RKO (cell line): ENCODE measurements around the gene DNAJC2.

Experiments used
- DNase-seq: peaks from one replicate; pipeline ENCODE4 v3.0.0-alpha.2; 2016; ENCODE audit warnings: low spot score

Gene DNAJC2

GRCh38 chr7:103344453-103345149 lies at the start of gene DNAJC2:
DNAJC2 (minus strand) TSS chr7:103344767; CDS start chr7:103344622, 145 bp downstream.
- DNase-seq: peak; percentile 98

- DNase-seq: no peak
Measured at GRCh38 chr7:103391976-103392375, 47.4 kb upstream of the DNAJC2 start.

- DNase-seq: no peak
Measured at GRCh38 chr7:103391150-103391549, 46.6 kb upstream of the DNAJC2 start.

- no peak for DNase-seq
Measured at GRCh38 chr7:103389263-103389662, 44.7 kb upstream of the DNAJC2 start.

- DNase-seq: no peak
Measured at GRCh38 chr7:103388469-103389140, 44.0 kb upstream of the DNAJC2 start.

GRCh38 chr7:103387242-103387641 lies 42.7 kb upstream of the DNAJC2 start:
- DNase-seq: no peak

GRCh38 chr7:103382032-103382402 lies 37.5 kb upstream of the DNAJC2 start:
- no peak for DNase-seq

- DNase-seq: no peak
Measured at GRCh38 chr7:103381280-103382031, 36.9 kb upstream of the DNAJC2 start.

GRCh38 chr7:103380395-103381191 lies 36.0 kb upstream of the DNAJC2 start:
- DNase-seq: no peak

GRCh38 chr7:103379270-103379975 lies 34.9 kb upstream of the DNAJC2 start:
- no peak for DNase-seq

- DNase-seq: no peak
Measured at GRCh38 chr7:103373866-103374643, 29.5 kb upstream of the DNAJC2 start.

- DNase-seq: no peak
Measured at GRCh38 chr7:103369432-103369831, 24.9 kb upstream of the DNAJC2 start.

GRCh38 chr7:103349805-103350204 lies 5.2 kb upstream of the DNAJC2 start:
- DNase-seq: no peak

GRCh38 chr7:103348959-103349358 lies 4.4 kb upstream of the DNAJC2 start:
- peak; percentile 43 for DNase-seq

GRCh38 chr7:103348452-103348851 lies 3.9 kb upstream of the DNAJC2 start:
- peak; percentile 48 for DNase-seq

- peak; percentile 97 for DNase-seq
Measured at GRCh38 chr7:103347507-103348267, 3.1 kb upstream of the DNAJC2 start, which contains the start of gene PSMC2. PSMC2 (plus strand) TSS chr7:103347643; CDS start chr7:103347712, 69 bp downstream.

GRCh38 chr7:103346396-103346795 lies 1.8 kb upstream of the DNAJC2 start:
- DNase-seq: no peak

GRCh38 chr7:103343758-103344452 lies 662 bp downstream of the DNAJC2 start:
- peak; percentile 84 for DNase-seq

- peak; percentile 31 for DNase-seq
Measured at GRCh38 chr7:103343332-103343731, 1.2 kb downstream of the DNAJC2 start.
